Stimulated activated CD8-positive, alpha-beta memory T cell treated with anti-CD3 and anti-CD28 coated beads, Interleukin-2, amount 100 ng/mL, for 48 hours (primary cell): ENCODE results near the gene CLDN8.

Experiments
- DNase-seq, 2 donors: peaks; one replicate each; pipeline ENCODE4 v3.0.0-alpha.2; 2020; ENCODE audit warnings: low read depth in 2 of 2

Gene CLDN8

GRCh38 chr21:30216041-30216723, at the start of gene CLDN8:
TSS of gene CLDN8 (minus strand) at chr21:30216097. CDS start at chr21:30215925, 172 bp downstream.
- no peak for DNase-seq

GRCh38 chr21:30257773-30258172, 41.9 kb upstream of the CLDN8 start:
- DNase-seq, result no peak

DNA sequence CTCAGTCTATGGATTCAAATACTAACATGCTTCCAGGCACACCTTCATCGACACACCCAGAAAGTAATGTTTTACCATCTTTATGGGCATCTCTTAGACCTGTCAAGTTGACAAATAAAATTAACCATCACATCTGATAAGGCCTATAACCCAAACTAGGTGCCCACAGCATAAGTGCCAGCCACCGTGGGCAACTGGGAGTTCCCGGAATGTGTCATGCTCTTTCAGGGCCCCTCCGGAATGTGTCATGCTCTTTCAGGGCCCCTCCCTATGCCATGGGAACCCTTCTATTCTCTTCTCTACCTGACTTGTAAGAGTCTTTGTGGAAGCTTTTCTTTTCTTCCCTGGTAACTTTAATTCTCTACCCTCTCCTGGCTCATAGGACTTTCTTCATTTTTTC, 40.2 kb upstream of the CLDN8 start:
- DNase-seq, result no peak

DNA sequence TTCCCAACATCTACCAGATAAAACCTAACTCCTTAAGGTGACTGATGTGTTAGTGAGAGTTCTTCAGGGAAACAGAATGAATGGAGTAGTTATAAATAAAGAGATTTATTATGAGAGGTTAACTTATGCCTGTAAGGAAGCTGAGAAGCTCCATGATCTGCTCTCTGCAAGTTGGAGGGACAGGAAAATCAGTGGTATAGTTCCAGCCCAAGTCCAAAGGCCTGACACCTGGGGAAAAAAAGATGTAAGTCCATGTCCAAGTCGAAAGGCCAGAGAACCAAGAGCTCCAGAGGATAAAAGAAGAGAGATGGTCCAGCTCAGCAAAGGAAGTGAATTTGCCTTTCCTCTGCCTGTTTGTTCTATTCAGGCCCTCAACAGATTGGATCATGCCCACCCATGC, 39.8 kb upstream of the CLDN8 start:
- no peak for DNase-seq

- no peak for DNase-seq
Measured at GRCh38 chr21:30251781-30252180, 35.9 kb upstream of the CLDN8 start.

- no peak for DNase-seq
Measured at GRCh38 chr21:30249936-30250335, 34.0 kb upstream of the CLDN8 start.

- no peak for DNase-seq
Measured at GRCh38 chr21:30248844-30249243, 32.9 kb upstream of the CLDN8 start.

DNA sequence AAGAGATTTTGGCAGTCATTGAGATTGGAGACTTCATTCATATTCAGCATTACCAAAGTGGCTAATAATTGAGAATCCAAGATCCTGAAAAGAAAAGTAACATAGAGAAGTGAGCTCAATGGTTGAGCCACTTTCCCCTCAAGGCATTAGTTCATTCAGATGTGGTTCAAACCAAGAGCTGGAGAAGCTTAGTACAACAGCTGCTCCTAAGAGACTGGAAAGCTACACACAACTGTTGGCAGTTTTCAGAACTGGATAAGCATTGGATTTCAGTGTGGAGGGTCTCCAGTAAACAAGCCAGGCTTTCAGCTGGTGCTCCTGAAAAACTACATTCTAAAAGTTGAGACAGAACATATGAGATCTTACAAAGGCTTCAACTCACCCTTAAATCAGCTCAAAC, 29.2 kb upstream of the CLDN8 start:
- no peak for DNase-seq

- DNase-seq, result no peak
Measured at GRCh38 chr21:30243691-30244090, 27.8 kb upstream of the CLDN8 start.

- no peak for DNase-seq
Measured at GRCh38 chr21:30240661-30241060, 24.8 kb upstream of the CLDN8 start.

- DNase-seq, result no peak
Measured at GRCh38 chr21:30238168-30238567, 22.3 kb upstream of the CLDN8 start.

GRCh38 chr21:30234643-30235042, 18.7 kb upstream of the CLDN8 start:
- no peak for DNase-seq

DNA sequence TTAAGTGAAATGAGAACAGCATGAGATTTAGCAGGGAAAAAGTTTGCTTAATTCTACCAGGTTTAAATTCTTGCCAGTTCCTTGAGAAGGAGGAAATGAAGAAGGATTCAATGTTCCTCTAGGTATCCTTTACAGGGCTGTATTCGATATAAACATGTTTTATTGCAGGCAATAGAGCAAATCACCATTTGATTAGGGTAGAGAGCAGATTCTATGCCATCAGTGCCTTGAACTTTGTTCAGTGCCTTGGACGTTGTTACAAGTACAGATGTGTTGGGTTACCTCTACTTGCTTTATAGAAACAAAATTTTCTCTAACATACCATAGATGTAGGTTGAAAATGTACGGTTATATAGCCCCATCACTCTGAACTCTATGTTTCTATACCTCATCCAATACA, 18.2 kb upstream of the CLDN8 start:
- no peak for DNase-seq

GRCh38 chr21:30233228-30234020, 17.5 kb upstream of the CLDN8 start:
- DNase-seq, result no peak

- no peak for DNase-seq
Measured at GRCh38 chr21:30232011-30232410, 16.1 kb upstream of the CLDN8 start.

DNA sequence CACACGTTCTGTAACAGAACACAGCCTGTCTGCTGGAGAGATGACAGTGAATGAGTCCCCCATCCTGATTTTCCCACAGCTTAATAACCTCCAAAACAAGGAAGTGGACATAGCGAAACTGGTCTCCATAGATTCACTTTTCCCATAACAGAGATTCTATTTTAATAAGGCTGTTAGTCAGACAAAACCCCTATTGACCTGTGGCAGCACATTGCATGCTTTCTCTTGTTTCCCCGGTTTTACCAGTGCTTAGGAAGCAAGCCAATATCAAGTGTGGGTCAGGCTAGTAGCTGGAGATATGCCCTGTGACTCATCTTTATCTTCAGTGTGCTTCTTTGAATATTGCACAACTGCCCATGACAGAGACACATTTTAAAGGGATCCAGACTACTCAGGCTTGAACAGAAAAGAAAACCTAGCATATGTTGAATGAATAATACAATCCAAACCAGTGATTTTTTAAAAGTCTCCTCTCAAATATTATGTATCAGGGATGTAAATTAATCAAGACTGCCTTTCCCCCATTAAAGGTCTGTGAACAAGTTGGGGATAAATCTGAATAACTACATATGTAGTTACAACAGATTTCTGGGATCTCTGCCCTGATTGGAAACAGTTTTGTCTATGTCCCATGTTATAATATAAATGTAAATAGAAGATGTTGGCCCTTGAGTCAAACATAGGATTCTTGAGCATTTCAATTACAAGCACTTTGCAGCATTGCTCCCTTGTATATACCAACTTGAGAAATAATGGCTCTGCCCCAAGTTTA, 11.9 kb upstream of the CLDN8 start:
- DNase-seq, result no peak

DNA sequence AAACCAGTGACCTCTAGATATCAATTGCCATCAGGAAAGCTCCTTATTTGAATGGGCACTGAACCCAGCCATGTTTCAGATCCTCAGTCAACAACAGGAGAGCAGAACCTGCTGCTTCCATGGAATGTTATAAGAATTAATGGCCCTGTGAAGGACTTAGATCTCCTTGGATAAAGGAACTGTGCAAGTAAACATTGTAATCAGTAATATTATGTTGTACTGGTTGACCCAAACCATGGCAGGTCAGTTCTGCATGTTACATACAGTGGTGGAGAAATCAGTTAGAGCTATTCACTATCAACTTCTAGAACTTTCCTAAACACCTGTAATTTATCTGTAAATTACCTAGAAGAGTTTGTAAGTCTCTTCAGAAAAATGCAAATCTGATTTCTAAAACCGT, 11.2 kb upstream of the CLDN8 start:
- no peak for DNase-seq

- no peak for DNase-seq
Measured at GRCh38 chr21:30223596-30223995, 7.7 kb upstream of the CLDN8 start.

GRCh38 chr21:30222724-30223123, 6.8 kb upstream of the CLDN8 start:
- no peak for DNase-seq

GRCh38 chr21:30211071-30211470, 4.8 kb downstream of the CLDN8 start:
- no peak for DNase-seq

DNA sequence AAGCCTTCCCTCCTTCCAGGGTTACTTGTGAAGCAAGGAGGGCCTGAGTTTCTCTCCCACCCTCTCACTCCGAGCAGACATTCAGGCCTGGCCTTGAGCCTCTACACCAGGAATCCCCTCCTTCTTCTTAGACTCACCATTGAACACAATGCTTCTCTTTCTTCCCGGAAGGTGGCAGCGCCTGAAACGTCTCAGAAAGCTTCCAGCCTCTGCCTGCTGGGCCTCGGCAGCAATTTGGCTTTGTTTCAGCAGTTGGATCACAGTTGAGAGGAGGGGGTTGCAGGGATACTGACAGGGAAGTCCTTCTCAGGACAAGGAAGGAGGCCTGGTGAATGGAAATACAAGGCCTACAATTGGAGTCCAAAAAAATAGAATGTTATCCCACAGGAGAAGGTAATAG, 6.3 kb downstream of the CLDN8 start:
- no peak for DNase-seq

DNA sequence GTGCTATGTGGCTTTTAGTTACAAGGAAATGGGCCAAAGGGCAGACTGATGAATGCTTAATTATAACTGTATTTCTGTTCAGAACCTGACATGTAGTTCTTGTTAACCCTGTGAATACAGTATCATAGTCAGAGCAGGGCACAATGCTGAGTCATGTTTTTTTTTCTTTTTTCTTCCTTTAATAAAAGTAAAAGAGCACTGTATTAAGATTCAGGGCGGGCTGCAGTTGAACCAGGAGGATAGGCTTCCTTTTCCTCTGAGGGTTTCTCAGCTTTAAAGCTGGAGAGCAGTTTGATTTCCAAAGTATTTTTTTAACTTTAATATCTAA, 8.7 kb downstream of the CLDN8 start:
- no peak for DNase-seq
